Body of pancreas (tissue), 4 donors: ENCODE measurements around the gene PCED1A.

Experiments
- POLR2A ChIP-seq, 3 donors: fragments of 450-650 bp; IDR thresholded peaks; one replicate each; pipeline ENCODE4 v1.6.1; 2016; ENCODE audit warnings: antibody characterized with exemption in 3 of 3, mild to moderate bottlenecking in 2 of 3
- TF ChIP-seq, protein P1 (sequence below), 7 experiments: fragments of 450-650 bp in 4 of 7; fragments of 200-600 bp in 3 of 7; sonication (generic) in 3 of 7; IDR thresholded peaks; one replicate each; pipeline ENCODE4 v1.5.1; 2016 to 2019; ENCODE audit warnings: antibody characterized with exemption in 7 of 7

DNA sequence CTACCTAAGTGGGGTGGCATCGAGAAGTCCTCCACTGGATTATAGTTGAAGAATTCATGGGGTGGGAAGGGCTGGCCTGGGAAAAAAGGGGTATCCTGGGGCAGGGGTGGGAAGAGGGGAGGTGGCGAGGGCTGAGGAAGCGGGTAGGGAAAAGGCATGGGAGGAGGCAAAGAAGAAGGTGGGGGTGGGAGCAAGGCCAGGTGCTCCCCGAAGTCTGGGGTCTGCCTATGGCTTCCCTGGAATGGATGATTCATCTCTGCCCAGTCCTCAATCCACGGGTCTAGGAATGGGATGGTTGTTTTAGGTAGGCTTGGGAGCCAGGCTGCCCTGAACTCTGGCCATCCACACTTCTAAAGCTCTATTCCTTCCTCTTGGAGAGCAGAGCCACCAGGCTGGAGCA, 4.4 kb downstream of the PCED1A start:
- TF ChIP-seq, protein P1, sequence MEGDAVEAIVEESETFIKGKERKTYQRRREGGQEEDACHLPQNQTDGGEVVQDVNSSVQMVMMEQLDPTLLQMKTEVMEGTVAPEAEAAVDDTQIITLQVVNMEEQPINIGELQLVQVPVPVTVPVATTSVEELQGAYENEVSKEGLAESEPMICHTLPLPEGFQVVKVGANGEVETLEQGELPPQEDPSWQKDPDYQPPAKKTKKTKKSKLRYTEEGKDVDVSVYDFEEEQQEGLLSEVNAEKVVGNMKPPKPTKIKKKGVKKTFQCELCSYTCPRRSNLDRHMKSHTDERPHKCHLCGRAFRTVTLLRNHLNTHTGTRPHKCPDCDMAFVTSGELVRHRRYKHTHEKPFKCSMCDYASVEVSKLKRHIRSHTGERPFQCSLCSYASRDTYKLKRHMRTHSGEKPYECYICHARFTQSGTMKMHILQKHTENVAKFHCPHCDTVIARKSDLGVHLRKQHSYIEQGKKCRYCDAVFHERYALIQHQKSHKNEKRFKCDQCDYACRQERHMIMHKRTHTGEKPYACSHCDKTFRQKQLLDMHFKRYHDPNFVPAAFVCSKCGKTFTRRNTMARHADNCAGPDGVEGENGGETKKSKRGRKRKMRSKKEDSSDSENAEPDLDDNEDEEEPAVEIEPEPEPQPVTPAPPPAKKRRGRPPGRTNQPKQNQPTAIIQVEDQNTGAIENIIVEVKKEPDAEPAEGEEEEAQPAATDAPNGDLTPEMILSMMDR (IDR thresholded peaks at IDR 0.05): no peak
- no peak for TF ChIP-seq POLR2A (IDR thresholded peaks at IDR 0.05)
